ENCODE results near the gene ADAMTS1. TPM values are rescaled to one million over a fixed set of nuclear protein-coding genes. Genes with fewer than 3 reads are reported as not detected.
A peak's percentile ranks its signal among the peaks of the same experiment; 100 is the strongest.

The ADAMTS1 gene
- total RNA-seq, 4 donors from 2014 or later: 21.2 to 29.2 (median 22.5) TPM

DNA sequence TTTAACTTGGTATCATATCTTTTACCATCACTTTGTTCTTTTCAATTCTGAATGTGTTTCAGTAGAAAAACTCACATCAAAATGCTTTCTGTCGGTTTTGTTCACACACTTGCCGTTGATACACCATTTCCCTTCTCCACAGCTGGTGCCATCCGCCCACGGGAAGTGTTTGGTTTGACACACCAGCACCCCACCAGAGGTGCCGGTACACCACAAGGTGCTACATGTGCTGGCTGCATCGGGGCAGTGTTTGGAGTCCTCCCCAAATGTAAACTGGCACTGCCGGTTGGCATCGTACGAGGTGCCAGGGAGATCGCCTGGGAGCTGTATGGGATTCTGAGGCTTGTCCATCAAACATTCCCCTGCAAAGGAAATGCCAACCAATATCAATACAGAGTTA is 5.0 kb downstream of the ADAMTS1 start:
- no peak for TF ChIP-seq EP300 (IDR thresholded peaks at IDR 0.05)
- no peak overlapping the region for H3K27ac ChIP-seq

DNA sequence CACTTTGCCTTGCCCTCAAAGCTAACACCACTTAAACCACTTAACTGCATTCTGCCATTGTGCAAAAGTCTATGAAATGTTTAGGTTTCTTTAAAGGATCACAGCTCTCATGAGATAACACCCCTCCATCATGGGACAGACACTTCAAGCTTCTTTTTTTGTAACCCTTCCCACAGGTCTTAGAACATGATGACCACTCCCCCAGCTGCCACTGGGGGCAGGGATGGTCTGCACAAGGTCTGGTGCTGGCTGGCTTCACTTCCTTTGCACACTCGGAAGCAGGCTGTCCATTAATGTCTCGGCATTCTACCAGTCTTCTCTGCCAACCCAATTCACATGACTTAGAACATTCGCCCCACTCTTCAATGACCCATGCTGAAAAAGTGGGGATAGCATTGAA is 7.7 kb downstream of the ADAMTS1 start:
- H3K27ac ChIP-seq: no peak overlapping the region
- no peak overlapping the region for H3K4me3 ChIP-seq
- no peaks in the 10 kb centered on the region for H3K9me3 ChIP-seq
- H3K4me1 ChIP-seq: peaks cover 27% of the 10 kb centered on the region
- no peak for TF ChIP-seq POLR2AphosphoS5 (IDR thresholded peaks at IDR 0.05)
- TF ChIP-seq, protein P1, sequence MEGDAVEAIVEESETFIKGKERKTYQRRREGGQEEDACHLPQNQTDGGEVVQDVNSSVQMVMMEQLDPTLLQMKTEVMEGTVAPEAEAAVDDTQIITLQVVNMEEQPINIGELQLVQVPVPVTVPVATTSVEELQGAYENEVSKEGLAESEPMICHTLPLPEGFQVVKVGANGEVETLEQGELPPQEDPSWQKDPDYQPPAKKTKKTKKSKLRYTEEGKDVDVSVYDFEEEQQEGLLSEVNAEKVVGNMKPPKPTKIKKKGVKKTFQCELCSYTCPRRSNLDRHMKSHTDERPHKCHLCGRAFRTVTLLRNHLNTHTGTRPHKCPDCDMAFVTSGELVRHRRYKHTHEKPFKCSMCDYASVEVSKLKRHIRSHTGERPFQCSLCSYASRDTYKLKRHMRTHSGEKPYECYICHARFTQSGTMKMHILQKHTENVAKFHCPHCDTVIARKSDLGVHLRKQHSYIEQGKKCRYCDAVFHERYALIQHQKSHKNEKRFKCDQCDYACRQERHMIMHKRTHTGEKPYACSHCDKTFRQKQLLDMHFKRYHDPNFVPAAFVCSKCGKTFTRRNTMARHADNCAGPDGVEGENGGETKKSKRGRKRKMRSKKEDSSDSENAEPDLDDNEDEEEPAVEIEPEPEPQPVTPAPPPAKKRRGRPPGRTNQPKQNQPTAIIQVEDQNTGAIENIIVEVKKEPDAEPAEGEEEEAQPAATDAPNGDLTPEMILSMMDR (IDR thresholded peaks at IDR 0.05): no peak
- no peak for TF ChIP-seq EP300 (IDR thresholded peaks at IDR 0.05)
- no peak for TF ChIP-seq POLR2A (IDR thresholded peaks at IDR 0.05)
- no peaks in the 10 kb centered on the region for H3K27me3 ChIP-seq
- H3K36me3 ChIP-seq: peaks cover 40% of the 10 kb centered on the region
- WGBS: 79% methylated on average over 3 of the region's 3 CpGs
- DNase-seq (ENCODE audit: low spot score in 2 of 2): no peak

More for the DNA sequence above, 5.0 kb downstream of the ADAMTS1 start:
- Histone ChIP-seq H3K4me3 (peak overlapping the region; percentile 82), H3K36me3 (peaks cover 40% of the 10 kb centered on the region), H3K9me3 (no peaks in the 10 kb centered on the region), H3K27me3 (no peaks in the 10 kb centered on the region), H3K4me1 (peaks cover 34% of the 10 kb centered on the region)
- 64% methylated on average over 10 of the region's 10 CpGs for WGBS
- no peak for DNase-seq (ENCODE audit: low spot score in 2 of 2)

DNA sequence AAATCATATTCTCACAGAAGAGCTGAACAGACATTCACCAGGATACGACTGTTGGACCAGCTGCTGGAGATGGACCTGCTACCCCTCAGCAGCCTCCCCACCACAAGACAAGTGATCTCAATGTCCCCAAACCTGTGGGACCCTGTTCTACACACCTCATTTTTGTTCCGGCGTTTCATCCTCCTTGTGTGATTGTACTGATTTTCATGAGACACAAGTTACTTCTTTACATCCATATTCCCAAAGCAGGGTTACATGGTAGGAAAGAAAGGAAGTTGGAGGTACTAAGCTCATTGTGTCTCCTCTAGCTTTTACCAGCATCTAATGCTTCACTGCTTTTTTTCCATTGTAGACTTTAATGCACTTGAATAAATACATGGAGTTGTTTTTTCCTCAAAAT is 8.7 kb downstream of the ADAMTS1 start:
- 88% methylated on average over 3 of the region's 3 CpGs for WGBS
- Histone ChIP-seq H3K27ac (no peak overlapping the region), H3K4me1 (peaks cover 17% of the 10 kb centered on the region), H3K4me3 (no peak overlapping the region), H3K9me3 (no peaks in the 10 kb centered on the region), H3K36me3 (peaks cover 40% of the 10 kb centered on the region), H3K27me3 (no peaks in the 10 kb centered on the region)
- DNase-seq (ENCODE audit: low spot score in 2 of 2): no peak
- TF ChIP-seq POLR2A (IDR thresholded peaks at IDR 0.05) (no peak), EP300 (IDR thresholded peaks at IDR 0.05) (no peak), POLR2AphosphoS5 (IDR thresholded peaks at IDR 0.05) (no peak)
- TF ChIP-seq, protein P1 (IDR thresholded peaks at IDR 0.05): no peak

DNA sequence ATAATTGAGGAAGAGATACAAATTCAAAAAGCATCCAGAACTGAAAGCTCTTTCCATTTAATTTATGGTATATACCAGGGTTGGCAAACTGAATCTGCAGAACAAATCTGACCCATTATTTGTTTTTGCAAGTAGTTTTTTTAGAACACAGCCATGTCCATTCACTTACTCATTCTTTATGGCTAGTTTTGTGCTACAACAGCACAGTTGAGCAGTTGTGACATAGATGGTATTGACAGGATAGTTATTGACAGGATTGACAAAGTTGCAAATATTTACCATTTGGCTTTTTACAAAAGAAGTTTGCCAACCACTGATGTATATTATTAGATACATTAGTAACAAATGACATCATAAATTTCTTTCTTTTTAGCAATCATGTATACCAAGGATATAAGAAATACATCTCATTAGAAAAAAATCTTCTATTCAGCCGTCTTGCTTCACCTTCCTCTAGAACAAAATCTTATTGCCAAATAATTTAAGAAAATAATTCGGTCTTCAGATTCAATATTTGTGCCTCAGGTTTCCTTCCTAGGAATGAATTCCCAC is 9.4 kb downstream of the ADAMTS1 start:
- Histone ChIP-seq H3K4me3 (no peak overlapping the region), H3K27ac (no peak overlapping the region), H3K9me3 (no peaks in the 10 kb centered on the region), H3K4me1 (peaks cover 11% of the 10 kb centered on the region), H3K27me3 (no peaks in the 10 kb centered on the region), H3K36me3 (peaks cover 40% of the 10 kb centered on the region)
- no peak for TF ChIP-seq POLR2AphosphoS5 (IDR thresholded peaks at IDR 0.05)
- no peak for TF ChIP-seq EP300 (IDR thresholded peaks at IDR 0.05)
- TF ChIP-seq POLR2A (IDR thresholded peaks at IDR 0.05): no peak
- TF ChIP-seq, protein P1 (IDR thresholded peaks at IDR 0.05): no peak
- no peak for DNase-seq (ENCODE audit: low spot score in 2 of 2)
- 72% methylated on average over 2 of the region's 2 CpGs for WGBS

DNA sequence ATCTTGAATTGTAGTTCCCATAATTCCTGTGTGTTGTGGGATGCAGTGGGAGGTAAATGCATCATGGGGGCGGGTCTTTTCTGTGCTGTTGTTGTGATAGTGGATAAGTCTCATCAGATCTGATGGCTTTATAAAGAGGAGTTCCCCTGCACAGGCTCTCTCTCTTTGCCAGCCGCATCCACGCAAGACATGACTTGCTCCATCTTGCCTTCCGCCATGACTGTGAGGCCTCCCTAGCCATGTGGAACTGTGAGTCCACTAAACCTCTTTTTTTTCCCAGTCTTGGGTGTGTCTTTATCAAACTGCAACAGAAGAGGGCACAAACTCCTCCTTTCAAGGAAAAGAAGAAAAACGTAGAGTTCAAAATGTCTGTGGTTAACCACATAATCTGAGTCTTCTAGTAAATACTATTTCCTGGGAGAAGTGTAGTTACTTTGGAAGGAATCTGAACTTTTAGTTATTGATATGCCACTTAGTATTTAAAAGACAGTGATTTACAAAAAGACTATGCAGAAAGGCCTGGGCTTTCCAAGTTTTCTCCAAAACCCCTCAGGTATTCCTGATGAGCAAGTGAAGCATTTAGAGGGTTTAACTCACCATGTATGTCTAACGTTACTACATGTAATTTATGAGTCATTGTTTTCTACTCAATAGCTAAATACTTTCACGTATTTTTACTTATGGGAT is 10.0 kb downstream of the ADAMTS1 start:
- TF ChIP-seq POLR2A (IDR thresholded peaks at IDR 0.05): no peak
- TF ChIP-seq, protein P1 (IDR thresholded peaks at IDR 0.05): no peak
- no peak for TF ChIP-seq EP300 (IDR thresholded peaks at IDR 0.05)
- no peak for TF ChIP-seq POLR2AphosphoS5 (IDR thresholded peaks at IDR 0.05)
- H3K27ac ChIP-seq: no peak overlapping the region
- H3K9me3 ChIP-seq: no peaks in the 10 kb centered on the region
- DNase-seq (ENCODE audit: low spot score in 2 of 2): no peak
- H3K27me3 ChIP-seq: no peaks in the 10 kb centered on the region
- H3K4me3 ChIP-seq: no peak overlapping the region
- H3K4me1 ChIP-seq: peaks cover 7% of the 10 kb centered on the region
- peaks cover 38% of the 10 kb centered on the region for H3K36me3 ChIP-seq
- 49% methylated on average over 7 of the region's 7 CpGs for WGBS

Data from suprapubic skin (tissue), 4 donors.